NCI-H146 treated with DMSO at 0.1 percent for 48 hours (cell line): ENCODE data around the gene ATP6V0E1.
"Not testable (repeated sequence)": the region's sequence is repeated elsewhere in the genome, so short reads cannot be mapped to it uniquely, and the experiment has no call there.

ENCODE experiments used
- DNase-seq: peaks from one replicate; lab custom pipeline; 2025; ENCODE audit not compliant: unreplicated experiment; lab: John Stamatoyannopoulos, UW

The ATP6V0E1 gene

DNA sequence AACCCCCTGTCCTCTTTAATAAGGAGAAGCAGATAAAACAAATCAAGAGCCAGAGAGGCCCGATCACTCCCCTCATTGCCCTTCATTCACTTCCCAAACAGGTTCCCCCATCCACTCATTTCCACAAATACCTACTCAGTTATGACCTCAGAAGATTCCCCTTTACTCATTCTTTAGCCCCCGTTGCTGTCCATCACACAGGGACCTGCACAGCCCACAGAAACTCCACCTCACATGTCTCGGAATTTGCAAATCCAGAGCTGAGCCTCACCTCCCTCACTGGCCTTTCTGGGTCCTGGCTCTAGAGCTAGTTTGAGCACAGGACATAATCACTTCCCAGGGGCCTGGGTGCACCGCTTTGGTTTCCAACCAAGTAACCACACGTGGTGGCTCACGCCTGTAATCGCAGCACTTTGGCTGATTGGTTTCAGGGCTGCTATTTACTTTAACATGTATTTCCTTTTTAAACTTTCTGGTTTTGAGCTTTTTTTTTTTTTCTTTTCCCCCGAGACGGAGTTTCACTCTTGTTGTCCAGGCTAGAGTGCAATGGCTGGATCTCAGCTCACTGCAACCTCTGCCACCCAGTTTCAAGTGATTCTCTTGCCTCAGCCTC, 17.8 kb downstream of the ATP6V0E1 start:
- no peak for DNase-seq

DNA sequence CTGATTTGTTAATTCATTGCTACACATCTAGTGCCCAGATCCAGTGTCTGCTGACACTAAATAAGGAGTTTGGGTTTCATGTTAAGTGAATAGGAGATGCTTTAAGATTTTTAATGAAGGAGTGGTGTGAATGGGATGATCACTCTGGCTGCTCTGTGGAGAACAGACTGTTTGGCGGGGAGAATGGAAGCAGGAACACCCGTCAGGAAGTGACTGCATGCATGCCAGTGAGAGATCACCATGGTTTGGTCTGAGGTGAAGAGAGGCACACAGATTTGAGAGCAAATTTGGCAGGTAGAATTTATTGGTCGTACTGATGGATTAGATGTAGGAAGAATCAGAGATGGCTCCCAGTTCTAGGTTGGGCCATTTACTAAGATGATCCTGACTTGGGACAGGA, 19.8 kb downstream of the ATP6V0E1 start:
- no peak for DNase-seq

DNA sequence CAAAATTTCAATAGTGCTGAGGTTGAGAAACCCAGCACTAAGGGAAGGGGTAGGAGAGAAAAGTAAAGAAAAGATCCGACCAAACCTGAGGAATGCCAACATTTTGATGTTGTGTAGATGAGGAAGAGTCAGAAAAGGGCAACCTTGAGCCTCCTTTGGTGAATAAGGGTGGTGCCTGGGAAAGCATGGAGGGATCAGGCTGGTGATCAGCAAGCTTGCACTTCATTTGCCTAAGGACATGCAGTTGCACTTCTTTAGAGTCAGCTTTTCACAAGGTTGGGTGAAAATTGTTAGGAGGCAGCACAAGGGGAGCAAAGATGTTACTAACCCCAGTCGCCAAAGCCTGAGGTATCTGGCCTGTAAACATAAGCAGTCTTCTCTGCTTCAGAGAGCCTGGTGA, 20.4 kb downstream of the ATP6V0E1 start:
- DNase-seq, result no peak

DNA sequence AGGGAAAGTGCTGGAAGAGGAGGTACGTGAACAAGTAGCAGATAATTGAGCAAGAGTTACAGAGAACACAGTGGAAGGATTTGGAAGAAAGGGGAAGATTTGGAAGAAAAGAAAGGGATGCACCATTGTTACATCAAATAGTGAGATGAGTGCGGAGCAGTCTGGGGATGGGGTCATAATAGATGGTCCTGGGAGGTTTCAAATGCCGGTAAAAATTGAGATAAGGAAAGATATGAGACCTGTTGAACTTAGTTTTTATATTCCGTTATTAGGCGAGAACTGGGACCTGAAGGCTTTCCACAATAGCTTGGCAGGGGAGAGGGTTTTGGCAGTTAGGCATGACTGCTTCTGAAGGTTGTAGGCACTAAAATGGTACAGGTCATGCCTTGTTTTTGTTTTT, 20.9 kb downstream of the ATP6V0E1 start:
- DNase-seq, result no peak

DNA sequence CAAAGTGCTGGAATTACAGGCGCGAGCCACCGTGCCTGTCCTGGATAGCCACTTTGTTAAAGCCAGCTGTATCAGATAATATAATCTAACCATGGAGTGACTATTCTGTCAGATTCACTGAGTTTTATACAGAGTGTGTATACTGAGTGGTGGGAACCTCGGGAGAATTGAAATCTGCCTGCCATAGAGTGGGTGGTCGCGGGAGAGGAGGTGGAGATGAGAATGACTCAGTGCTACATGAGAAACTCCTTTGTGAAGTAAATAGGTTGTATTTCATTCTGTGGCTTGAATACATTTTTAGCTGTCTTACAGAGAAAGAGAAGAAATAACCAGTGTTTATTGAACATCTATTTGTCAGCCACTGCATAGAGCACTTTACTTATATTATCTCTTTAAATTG, 26.4 kb downstream of the ATP6V0E1 start:
- no peak for DNase-seq

DNA sequence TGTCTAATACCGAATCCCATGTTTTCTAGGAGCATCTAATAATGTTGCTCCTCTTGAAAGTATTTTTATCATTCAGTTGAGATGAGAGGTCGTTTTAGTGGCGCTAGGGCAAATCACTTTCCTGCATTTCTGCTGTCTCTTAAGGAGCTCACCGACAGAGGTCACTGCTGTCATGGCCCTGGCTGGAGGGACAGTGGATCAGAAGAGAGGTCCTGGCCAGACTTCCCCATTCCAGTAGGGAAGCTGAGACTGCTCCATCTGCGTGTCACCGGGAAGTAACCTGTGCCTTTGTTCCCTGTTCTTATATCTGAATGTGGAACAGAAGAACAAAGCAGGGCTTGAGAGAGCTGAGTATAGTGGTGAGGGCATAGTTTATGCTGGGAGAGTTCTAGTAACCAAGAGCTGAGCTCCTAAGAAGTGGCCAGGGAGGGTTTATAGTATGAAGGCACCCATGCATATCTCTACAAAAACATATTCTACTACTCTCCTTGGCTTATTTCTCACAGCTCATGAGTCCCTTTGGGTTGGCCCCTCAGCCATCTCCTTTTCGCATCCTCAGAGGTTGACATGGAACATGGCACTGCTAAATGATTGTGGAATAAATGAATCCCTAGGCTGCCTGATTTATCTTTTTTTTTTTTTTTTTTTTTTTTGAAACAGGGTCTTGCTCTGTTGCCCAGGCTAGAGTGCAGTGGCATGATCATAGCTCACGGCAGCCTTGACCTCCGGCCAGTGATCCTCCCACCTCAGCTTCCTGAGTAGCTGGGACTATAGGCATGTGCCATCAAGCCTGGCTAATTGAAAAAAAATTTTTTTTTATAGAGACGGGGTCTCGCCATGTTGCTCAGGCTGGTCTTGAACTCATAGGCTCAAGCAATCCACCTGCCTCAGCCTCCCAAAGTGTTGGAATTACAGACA, 27.2 kb downstream of the ATP6V0E1 start:
- no peak for DNase-seq

DNA sequence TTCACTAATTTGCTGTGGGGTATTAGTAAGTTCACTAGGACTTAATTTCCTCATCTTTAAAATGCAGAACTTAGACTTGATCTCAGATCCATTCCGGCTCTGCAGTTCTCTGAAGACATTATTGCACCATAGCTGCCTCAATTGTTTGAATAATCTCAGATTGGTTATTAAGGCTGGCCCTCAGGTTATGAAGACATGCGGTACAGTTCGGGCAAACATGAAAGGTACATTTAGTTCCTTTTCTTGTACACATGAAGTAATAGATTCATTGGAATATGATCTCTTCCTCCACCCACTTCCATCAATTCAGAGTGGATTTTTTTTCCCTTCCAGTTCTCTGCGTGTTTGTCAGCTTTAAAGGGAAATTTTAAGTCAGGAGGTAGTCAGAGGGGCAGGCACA, 28.0 kb downstream of the ATP6V0E1 start:
- DNase-seq, result no peak

DNA sequence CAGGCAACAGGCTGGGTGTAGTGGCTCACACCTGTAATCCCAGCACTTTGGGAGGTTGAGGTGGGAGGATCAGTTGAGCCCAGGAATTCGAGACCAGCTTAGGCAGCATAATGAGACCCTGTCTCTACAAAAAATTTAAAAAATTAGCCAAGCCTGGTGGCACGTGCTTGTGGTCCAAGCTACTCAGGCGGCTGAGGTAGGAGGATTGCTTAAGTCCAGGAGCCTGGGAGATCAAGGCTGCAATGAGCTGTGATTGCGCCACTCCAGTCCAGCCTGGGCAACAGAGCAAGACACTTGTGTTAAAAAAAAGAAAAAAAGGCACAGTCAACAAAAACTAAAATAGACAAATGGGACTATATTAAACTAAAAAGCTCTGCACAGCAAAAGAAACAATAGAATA, 29.3 kb downstream of the ATP6V0E1 start:
- no peak for DNase-seq

DNA sequence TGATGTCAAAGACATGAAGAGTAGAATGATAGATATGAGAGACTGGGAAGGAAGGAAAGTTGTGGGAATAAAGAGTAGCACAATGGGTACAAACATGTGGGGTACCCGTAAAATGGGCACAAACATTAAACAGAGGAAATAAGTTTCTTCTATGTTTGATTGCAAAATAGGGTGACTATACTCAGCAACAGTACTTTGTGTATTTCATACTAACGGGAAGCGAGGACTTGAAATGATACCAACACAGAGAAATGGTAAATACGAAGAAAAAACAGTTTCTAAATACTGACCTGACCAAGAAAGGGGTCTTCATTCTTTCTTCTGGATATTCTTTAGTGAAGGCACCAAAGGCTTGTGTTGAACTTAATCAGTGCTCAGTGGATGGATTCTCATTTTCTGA, 31.1 kb downstream of the ATP6V0E1 start:
- DNase-seq, result no peak

DNA sequence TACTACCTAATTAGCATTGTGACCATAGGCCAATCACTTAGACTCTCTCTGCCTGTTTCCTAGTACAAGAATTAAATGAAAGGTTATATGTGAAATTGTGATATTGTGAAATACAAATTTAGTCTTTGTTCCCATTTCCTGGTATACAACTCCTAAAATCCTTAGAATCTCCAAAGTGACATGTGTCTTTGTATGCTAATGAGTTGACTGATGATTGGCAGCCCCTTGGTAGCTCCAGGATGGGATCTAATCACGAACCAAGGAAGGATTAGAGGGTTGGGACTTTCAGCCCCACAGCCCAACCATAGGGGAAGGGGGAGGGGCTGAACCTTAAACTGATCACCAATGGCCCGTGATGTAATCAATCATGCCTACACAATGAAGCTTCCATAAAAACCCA, 31.6 kb downstream of the ATP6V0E1 start:
- DNase-seq, result no peak

DNA sequence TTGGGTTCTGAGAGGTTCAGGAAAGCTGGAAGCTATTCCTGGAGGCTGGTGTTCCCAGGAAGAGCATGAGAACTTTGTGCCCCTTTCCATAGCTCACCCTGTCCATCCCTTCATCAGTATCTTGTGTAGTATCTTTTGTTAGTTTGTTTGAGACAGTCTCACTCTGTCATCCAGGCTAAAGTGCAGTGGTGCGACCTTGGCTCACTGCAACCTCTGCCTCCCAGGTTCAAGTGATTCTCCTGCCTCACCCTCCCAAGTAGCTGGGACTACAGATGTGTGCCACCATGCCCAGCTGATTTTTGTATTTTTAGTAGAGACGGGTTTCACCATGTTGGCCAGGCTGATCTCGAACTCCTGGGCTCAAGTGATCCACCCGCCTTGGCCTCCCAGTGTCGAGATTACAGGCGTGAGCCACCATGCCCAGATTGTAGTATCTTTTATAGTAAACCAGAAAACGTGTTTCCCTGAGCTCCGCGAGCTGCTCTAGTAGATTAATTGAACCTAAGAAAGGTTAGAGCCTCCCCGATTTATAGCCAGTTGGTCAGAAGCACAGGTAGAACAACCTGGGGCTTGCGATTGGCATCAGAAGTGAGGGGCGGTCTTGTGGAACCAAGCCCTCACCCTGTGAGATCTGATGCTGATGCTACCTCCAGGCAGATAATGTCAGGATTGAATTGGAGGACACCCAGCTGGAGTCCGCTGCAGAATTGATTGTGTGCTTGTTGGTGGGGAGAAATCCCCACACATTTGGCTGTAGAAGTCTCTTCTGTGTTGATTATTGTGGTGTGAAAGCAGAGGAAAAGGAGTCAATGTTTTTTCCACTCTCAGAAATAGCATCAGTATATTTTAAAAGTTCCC, 32.3 kb downstream of the ATP6V0E1 start:
- no peak for DNase-seq

DNA sequence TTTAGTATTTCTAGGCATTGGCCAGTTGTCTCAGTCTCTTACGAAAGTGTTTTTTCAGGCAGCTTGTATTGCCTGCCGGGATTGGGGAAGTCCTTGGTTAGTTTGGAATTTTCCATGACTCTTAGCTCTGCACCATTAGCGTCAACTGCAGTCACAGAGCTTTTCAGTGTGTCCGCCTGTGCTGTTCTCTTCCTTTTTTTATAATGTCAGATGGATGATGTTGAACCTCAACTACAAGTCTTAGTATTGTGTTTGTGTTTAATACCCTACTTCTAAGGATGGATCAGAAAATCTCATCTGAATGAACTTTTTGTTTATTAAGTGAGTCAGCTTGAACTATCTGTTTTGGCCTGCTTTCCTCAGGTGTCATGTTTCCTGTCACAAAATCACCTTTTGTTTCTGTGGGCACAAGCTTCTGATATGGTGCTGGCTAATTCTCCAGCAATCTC, 33.1 kb downstream of the ATP6V0E1 start:
- DNase-seq, result no peak

DNA sequence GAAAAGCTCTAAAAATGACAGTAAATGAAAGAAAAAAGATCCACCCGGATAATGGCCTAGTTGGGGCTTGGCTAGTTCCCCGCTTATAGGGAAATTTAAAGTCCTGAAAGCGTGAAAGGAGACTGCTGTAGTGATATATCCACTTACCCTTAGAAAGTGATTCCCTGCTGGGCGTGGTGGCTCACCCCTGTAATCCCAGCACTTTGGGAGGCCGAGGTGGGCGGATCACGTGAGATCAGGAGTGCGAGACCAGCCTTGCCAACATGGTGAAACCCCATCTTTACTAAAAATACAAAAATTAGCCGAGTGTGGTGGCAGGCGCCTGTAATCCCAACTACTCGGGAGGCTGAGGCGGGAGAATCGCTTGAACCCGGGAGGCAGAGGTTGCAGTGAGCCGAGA, 33.5 kb downstream of the ATP6V0E1 start:
- not testable (repeated sequence) for DNase-seq

DNA sequence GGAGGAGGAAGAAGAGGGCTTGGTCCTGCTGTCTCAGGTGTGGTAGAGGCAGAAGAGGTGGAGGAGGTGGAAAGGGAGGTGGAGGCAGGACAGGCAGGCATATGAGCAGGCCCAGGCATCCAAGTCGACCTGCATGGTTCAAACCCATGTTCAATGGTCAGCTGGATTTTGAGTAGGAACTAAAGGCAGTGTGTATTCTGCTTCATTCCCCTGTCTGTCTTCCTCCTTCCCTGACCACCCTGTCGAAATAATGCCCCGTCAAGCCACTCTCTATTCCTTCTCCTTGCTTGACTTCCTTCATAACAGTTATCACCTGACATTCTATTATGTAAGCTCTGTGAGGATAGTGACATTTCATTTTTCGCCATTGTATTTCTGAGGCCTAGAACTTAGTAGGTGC, 34.8 kb downstream of the ATP6V0E1 start:
- DNase-seq, result no peak

DNA sequence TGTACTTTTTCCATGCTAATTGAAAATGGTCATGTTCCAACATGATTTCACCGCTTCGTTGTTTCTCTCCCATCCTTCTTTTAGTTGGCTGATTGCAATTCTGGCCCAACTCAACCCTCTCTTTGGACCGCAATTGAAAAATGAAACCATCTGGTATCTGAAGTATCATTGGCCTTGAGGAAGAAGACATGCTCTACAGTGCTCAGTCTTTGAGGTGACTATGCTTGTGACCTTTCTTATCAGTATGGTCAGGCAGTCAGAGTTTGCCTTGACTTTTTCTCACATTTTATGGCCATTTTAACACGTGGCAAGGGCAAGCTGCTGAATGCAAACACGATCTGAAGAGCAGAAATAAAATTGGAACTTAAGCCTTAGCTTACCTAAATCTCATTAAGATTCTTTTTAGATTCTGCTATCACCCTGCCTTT, 36.6 kb downstream of the ATP6V0E1 start:
- DNase-seq, result no peak

DNA sequence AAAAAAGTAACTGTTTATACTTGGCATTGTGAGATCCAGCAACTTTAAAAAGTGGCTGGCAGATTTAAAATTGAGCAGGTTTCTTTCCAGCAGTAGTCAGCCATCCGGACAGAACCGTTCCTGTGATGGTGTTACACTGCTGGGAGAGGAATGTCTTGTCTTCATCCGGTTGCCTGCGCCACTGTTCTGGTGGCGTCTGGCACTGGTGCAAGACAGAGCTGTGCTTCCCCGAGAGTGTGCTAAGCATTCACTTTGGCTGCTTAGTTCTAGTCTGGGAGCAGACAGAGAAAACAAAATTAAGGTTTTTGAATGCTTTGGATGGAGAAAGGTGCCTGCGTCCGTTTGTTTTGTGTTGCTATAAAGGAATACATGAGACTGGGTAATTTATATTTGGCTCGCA, 37.1 kb downstream of the ATP6V0E1 start:
- no peak for DNase-seq

DNA sequence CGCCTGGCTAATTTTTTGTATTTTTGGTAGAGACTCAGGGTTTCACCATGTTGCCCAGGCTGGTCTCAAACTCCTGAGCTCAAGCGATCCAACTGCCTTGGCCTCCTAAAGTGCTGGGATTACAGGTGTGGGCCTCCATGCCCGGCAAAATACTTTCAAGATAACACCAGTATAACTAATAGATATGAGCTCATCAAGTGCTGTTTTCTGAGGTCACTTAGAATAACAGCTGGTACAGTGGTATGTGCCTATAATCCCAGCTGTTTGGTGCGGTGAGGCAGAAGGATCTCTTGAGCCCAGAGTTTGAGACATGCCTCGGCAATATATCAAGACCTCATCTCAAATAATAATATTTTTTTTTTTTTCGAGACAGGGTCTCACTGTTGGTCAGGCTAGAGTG, 42.1 kb downstream of the ATP6V0E1 start:
- DNase-seq, result no peak

DNA sequence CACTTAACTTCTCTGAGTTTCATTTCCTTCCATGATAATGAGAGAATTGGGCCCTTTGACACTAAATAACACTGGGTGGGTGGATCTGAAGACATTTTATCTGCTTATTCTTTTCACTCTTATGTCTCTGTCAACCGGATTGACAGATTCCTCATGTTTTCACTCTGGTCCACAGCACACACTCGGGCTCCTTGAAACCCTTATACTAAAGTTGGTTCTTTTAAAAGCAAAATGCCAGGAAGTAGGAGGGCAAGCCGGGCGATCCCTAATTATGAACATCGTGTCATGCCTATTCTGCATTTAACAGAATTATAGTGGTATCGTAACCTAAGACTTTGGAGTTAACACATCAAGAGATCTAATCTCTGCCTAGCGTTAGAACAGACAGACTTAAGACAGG, 44.3 kb downstream of the ATP6V0E1 start:
- DNase-seq, result no peak

DNA sequence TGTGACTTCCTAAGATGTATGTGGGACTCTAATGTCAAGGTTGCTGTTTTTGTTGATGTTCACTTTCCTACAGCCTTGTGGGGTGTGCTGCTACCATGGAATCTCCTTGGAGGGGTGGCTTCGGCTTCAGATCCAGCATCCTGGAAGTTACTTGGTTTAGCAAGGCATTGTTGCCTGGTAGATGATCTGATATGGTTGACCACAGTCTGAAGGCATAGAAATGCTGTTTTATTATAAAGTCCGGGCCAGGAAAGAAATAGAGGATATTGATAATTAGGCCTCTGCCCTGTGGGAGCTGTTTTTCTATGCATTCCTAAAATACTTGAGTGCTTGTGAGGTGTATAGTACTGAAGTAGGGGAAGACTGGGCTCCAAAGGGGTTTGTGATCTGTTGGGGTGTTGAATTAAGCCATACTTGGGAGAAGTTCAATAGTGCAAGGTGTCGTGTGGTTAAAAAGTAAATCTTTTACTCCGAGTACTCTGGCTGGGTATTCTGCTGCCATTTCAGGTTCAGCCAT, 45.3 kb downstream of the ATP6V0E1 start:
- no peak for DNase-seq

DNA sequence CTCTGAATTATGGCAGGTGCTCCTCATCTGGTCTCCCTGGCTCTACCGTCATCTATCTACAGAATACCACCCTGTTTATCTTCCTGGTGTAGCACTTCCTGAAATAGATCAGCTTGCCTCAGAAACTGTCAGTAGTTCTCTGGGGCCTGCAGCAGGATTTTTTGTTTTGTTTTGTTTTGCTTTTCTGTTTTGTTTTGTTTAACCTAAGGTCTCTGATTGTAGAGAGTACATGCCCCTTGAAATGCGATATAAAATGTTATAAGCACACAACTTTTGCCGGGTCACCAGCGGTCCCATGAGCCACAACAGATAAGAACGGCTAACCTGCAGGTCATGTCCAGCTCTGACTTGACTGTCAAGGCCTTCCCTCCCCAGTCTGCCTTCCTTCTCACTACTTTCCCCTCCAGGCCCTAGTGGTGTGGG, 45.9 kb downstream of the ATP6V0E1 start:
- no peak for DNase-seq

DNA sequence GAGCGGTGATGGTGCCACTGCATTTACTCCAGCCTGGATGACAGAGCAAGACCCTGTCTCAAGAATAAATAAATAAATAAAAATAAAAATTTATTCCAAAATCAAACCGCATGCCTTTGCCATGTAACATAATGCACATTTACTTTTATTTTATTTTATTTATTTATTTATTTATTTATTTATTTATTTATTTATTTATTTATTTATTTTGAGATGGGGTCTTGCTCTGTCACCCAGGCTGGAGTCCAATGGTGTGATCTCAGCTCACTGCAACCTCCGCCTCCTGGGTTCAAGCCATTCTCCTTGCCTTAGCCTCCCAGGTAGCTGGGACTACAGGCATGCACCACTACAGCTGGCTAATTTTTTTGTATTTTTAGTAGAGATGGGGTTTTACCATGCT, 48.5 kb downstream of the ATP6V0E1 start:
- not testable (repeated sequence) for DNase-seq
